ENCODE measurements around the gene GNAT2.
"Not testable (repeated sequence)": the region's sequence is repeated elsewhere in the genome, so short reads cannot be mapped to it uniquely, and the experiment has no call there.

The GNAT2 gene

DNA sequence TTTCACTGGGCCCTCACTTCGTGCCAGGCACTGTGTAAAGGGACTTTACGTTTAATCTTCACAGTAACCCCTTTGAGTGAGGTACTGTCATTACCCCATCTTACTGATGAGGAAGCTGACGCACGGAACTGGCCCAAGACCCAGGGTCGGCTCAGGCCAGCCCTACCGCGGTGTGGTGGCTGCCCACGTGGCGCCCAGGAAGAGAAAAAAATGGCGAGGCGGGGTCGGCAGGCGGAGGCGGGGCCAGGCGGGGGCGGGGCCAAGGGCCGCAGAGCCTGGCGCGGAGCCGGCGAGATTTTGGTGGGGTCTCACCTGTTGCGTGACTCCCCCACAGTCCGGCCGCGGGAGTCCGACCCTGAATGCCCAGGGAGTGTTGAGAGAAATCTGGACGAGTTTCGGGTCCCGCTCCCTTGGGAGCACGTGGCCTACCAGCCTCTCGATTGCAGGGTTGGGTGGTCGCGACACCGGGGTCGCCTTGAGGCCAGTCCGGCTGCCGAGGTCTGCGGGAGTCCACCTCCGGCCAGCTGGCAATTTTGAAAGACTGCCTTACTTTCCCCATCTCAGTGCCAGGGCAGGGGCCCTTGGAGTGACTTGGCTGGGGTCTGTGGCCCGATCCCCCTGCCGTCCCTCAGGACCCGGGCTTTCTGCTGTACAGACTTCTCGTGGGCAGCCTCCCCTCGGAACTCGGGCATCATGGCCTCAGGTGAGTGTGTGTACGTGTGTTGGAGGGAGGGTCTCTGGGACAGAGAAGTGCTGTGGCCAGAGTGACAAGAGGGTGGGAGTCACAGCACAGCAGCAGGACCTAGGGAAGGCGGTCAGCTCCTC is at the start of gene GNAT2, which contains the start of gene AMPD2:
GNAT2 (minus strand) TSS at position 41 of the 825 bp plus-strand sequence. CDS start 6,746 bp downstream, outside the sequence.
AMPD2 (plus strand) TSS at position 262 of the 825 bp plus-strand sequence. CDS start 1,339 bp downstream, outside the sequence.
- DNase-seq = no peak

DNA sequence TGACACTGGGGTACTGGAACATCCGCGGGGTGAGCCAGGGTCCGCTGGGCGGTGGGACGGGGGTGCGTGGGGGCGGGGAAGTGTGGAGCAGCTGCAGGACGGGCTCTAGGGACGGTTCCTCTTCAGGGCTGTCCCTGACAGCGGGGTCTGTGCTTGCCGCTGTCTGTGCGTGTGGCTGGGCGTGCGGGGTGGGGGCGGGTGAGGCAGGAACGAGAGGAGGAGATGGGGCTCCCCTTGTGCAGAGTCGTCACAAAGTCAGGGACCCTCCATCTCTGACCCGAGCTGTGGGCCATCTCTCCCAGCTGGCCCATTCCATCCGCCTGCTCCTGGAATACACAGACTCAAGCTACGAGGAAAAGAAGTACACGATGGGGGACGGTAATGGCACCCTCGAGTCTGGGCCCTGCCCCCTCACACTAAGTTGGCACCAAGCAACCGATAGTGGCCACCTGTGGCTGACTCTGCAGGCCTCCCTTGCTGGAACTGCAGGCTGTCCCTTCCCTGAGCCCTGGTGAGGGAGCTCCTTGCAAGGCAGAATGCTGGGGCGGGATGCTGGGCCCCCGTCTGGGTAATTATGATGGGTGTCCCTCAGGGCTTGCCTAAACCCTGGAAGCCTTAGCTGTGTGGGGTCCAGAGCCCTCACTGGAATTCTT is 48.8 kb upstream of the GNAT2 start:
- DNase-seq = no peak

DNA sequence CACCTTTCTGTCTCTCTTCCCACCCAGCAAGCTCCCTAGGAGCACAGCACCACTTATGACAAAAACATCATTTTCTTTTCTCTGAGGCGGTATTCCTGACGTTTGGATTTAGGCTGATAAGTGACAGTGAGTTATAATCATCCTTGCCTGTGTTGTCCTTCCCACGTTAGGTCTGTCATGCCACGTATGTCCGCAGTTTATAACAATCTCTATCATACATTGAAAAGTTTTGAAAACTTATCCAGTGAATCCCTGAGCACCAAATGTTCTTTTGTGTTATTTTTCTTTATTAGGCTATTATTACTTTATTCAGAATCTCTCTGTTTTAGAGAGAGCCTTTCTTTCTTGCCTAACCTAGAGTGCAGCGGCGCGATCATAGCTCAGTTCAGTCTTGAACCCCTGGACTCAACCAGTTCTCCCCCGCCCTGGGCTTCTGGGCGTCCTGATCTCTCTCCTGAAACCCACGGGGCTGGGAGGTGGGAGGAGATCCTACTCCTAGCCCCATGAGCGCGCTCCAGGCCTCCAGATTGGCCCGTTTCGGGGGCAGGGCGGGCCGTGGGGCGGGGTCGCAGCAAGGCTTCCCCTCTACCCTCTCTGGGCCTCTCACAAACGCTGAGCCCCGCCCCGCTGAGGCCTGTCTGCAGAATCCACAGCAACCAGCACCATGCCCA is 48.2 kb upstream of the GNAT2 start, which contains the start of gene GSTM2:
GSTM2 (plus strand) TSS at position 606 of the 671 bp plus-strand sequence; CDS start at position 665, 59 bp downstream.
- no peak for DNase-seq

- no peak for DNase-seq
Measured at GRCh38 chr1:109664671-109665070, 45.3 kb upstream of the GNAT2 start.

DNA sequence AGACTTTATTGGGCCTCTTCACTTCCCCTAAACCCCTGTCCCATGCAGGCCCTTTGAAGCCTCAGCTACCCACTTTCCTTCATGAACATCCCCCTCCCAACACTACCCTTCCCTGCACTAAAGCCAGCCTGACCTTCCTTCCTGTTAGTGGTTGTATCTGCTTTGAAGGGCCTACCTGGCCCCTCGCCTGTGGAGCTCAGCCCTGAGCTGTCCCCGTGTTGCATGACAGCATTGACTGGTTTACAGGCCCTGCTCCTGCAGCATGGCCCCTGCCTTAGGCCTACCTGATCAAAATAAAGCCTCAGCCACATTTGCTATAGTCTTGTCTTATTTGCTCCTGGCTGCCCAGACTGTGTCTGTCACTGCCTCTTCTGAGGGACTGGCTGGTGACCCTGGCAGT is 42.0 kb upstream of the GNAT2 start:
- no peak for DNase-seq

DNA sequence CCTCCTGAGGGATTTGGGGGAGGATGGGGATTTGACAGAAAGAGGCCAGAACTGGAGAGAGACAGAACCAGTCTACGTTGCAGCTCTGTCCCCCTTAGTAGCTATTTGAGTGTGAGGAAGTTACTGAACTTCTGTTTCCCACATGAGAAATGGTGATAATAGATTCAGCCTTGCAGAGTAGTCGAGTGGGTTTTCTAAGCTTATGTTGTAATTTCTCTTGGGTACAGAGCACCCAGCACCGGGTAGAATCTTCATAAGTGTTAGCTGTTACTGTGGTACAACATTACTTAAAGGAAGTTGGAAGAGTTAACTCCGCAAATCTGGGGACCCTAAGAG is 41.2 kb upstream of the GNAT2 start:
- not testable (repeated sequence) for DNase-seq

DNA sequence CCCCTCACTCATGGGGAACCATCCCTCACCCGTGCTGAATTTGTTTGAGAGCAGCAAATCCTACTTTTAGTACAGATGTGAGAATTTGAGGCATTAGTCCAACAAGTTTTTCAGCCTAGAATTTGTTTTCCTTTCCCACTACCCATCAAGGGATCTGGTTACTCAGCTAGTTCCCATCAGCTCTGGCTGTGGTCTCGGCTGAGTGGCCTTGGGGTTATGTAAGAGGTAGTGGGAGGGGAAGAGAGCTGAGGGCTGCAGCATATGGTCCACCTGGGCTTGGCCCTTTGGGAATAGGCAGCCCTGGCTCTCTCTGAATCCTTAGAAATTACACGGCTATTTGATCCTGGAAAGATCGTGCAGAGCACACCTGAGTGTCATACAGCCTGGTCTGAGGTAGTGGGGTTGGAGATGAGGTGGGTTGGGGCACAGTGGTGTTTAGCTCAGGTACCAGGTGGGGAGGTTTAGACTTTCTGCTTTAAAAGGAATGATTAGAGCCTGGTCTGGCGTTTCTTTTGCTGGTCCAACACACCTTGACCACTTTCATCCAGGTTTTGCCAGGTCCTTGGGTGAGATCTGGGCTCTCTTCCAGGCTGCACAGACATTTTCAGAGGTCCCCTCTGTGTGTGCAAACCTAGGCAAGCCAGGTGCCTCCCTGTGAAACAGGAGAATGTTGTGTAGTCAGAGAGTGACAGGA is 40.7 kb upstream of the GNAT2 start:
- DNase-seq = peak; percentile 58 to 59

GRCh38 chr1:109659145-109659544 is 39.7 kb upstream of the GNAT2 start:
- DNase-seq = no peak

GRCh38 chr1:109658533-109659042 is 39.2 kb upstream of the GNAT2 start:
- no peak for DNase-seq

- no peak for DNase-seq
Measured at GRCh38 chr1:109657970-109658369, 38.6 kb upstream of the GNAT2 start.

GRCh38 chr1:109657395-109657794 is 38.0 kb upstream of the GNAT2 start:
- no peak for DNase-seq

- peak in 1 of 2 experiments; percentile 6 for DNase-seq
Measured at GRCh38 chr1:109655615-109656519, 36.5 kb upstream of the GNAT2 start, which contains the start of gene GSTM4. TSS of gene GSTM4 (plus strand) at chr1:109656099. CDS start at chr1:109656390, 291 bp downstream.

DNA sequence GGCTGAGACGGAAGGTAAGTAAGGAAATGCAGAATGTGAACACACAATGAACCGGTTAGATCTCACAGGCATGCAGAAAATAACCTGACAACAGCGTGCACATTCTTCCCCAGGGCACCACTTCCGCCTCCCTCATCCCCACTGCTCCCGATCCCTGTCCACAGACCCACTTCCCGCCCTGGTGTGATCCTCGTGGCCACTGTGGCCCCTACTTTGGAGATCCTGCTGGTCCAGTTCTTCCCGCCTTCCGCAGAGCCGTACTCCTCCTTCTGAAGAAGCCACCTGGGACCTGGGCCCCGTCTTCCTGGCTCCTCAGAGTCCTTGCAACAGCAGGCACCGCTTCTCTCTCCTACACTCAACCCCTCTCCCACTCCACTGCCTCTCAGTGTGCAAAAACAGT is 35.1 kb upstream of the GNAT2 start:
- DNase-seq = no peak

DNA sequence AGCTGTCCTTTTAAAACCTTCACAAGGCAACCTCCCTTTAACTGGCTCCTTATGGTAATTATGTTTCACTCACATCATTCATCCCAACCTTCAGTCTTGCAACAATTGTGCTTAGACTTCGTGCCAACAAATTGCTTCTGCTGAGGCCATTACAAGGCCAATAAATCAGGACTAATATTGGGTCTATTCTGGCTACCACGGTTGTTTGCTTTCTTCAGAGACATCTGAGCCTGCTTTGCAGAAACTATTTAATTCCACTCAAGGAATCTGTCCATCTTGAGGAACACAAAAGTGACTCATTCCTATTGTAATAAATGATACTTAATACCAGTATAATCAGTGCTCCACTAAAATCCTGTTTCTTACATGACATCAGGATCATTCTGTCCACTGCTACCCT is 33.9 kb upstream of the GNAT2 start:
- no peak for DNase-seq

GRCh38 chr1:109652402-109652801 is 33.0 kb upstream of the GNAT2 start:
- DNase-seq = no peak

DNA sequence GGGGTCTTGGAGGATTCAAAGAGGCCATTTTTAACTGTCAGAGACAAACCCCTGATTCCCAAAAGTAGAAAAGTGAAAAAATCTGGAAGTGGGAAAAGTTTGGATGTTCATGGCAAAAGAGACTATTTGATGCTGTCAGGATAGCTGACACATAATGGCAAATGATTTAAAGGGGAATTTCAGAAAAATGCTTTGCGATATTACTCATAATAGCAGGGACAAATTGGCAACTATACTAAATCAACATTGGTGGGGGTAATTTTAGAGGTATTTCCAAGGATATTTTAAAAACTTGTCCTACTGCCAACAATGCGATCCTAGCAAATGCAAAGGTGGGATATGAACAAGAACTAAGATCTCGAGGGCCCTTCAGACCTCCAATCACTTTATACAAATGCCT is 31.2 kb upstream of the GNAT2 start:
- no peak for DNase-seq

GRCh38 chr1:109649491-109649914 is 30.1 kb upstream of the GNAT2 start:
- DNase-seq = no peak

GRCh38 chr1:109644670-109645069 is 25.3 kb upstream of the GNAT2 start:
- DNase-seq = no peak

GRCh38 chr1:109643385-109644230 is 24.2 kb upstream of the GNAT2 start:
- DNase-seq = peak in 1 of 2 experiments; percentile 5

DNA sequence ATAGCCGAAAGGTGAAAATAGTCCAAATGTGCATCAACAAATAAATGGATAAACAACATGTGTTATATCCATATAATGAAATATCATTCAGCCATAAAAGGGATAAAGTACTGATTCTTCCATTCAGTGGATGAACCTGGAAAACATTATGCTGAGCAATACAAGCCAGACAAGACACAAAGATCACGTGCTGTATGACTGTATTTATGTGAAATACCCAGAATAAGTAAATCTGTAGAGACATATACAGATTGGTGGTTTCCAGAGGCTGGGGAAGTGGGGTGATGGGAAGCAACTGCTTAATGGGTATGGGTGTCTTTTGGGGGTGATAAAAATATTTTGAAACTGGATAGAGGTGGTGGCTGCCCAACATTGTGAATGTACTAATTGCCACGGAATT is 23.2 kb upstream of the GNAT2 start:
- no peak for DNase-seq
